Endothelial cell of umbilical vein (primary cell): ENCODE results near the gene CUL2. TPM values are rescaled to one million over a fixed set of nuclear protein-coding genes. Genes with fewer than 3 reads are reported as not detected.

Experiments
- BruUV-seq: library from RNA; stranded (reverse); fragments of 400-500 nt; replicated peaks from 2 replicates; lab custom pipeline; 2021; lab: Mats Ljungman, UMichigan
- CTCF ChIA-PET: fragments of 300-600, 350-600 bp; sonication (Branson Sonifier 250); formaldehyde crosslinking; loops from one replicate; lab custom pipeline; 2021; ENCODE audit warnings: antibody characterized with exemption, inconsistent platforms; lab: Charles Lee
- POLR2A ChIA-PET: fragments of 300-600, 350-600 bp; sonication (Branson Sonifier 250); formaldehyde crosslinking; loops from one replicate; lab custom pipeline; 2021; ENCODE audit warnings: antibody characterized with exemption, inconsistent platforms; lab: Charles Lee
- DNase-seq: peaks from one replicate; pipeline ENCODE4 v3.0.0-alpha.2; 2011; ENCODE audit warnings: low read depth, low spot score
- FAIRE-seq: peaks from 2 replicates; lab custom pipeline; 2011; peaks lifted over from hg19 to GRCh38; lab: Jason Lieb, UNC
- H2AFZ ChIP-seq: 2 replicates; pipeline ENCODE4 v1.6.0; 2012; ENCODE audit warnings: low read depth, low read length, control low read depth, inconsistent platforms
- H3K27ac ChIP-seq: 2 replicates; pipeline ENCODE4 v1.5.1; 2011; ENCODE audit warnings: low read depth, mild to moderate bottlenecking, control low read depth, low read length, moderate library complexity; ENCODE audit not compliant: insufficient read depth
- H3K27me3 ChIP-seq, 2 experiments: 2 replicates each; pipeline versions ENCODE4 v1.6.0 to v1.6.1; 2011; ENCODE audit warnings: low read length in 2 of 2, mixed read lengths in 1 of 2; ENCODE audit not compliant: control insufficient read depth in 2 of 2, insufficient read depth in 2 of 2
- H3K36me3 ChIP-seq, 2 experiments: 2 replicates in 1 of 2; 3 replicates in 1 of 2; pipeline ENCODE4 v1.5.1; 2011; ENCODE audit warnings: low read length in 2 of 2, mild to moderate bottlenecking in 1 of 2, moderate library complexity in 1 of 2; ENCODE audit not compliant: control insufficient read depth in 2 of 2, insufficient read depth in 2 of 2; ENCODE audit errors: extremely low read depth in 1 of 2
- H3K4me1 ChIP-seq: 3 replicates; pipeline ENCODE4 v1.5.1; 2011; ENCODE audit warnings: mild to moderate bottlenecking, low read length; ENCODE audit not compliant: control insufficient read depth, insufficient read depth; ENCODE audit errors: extremely low read depth
- H3K4me2 ChIP-seq: 2 replicates; pipeline ENCODE4 v1.6.1; 2011; ENCODE audit warnings: low read length, control low read depth, mixed read lengths; ENCODE audit not compliant: insufficient read depth
- H3K4me3 ChIP-seq, 3 experiments: fragments of 200-600 bp in 1 of 3; sonication (generic), shearing (Covaris generic) in 1 of 3; replicated peaks in 1 of 3; 2 replicates each; pipeline ENCODE4 v1.5.1; 2011 to 2016; ENCODE audit warnings: control low read depth in 3 of 3, low read length in 3 of 3, mild to moderate bottlenecking in 2 of 3, inconsistent platforms in 1 of 3, low read depth in 1 of 3, moderate library complexity in 1 of 3; ENCODE audit not compliant: insufficient read depth in 1 of 3
- H3K79me2 ChIP-seq: 2 replicates; pipeline ENCODE4 v1.6.0; 2012; ENCODE audit warnings: low read length, inconsistent platforms; ENCODE audit not compliant: control insufficient read depth, insufficient read depth
- H3K9ac ChIP-seq: replicated peaks from 2 replicates; pipeline ENCODE3; 2011; ENCODE audit warnings: low read length, control low read depth; ENCODE audit not compliant: insufficient read depth; ENCODE audit errors: extremely low read depth
- H3K9me1 ChIP-seq: replicated peaks from 3 replicates; pipeline ENCODE4 v1.6.0; 2011; ENCODE audit warnings: mild to moderate bottlenecking, low read length; ENCODE audit not compliant: control insufficient read depth, insufficient read depth; ENCODE audit errors: extremely low read depth
- H3K9me3 ChIP-seq: replicated peaks from 2 replicates; pipeline ENCODE4 v1.5.1; 2012; ENCODE audit warnings: low read length, inconsistent platforms; ENCODE audit not compliant: control insufficient read depth, insufficient read depth
- H4K20me1 ChIP-seq: replicated peaks from 2 replicates; pipeline ENCODE3; 2011; ENCODE audit warnings: mild to moderate bottlenecking, low read length; ENCODE audit not compliant: control insufficient read depth, insufficient read depth; ENCODE audit errors: extremely low read depth
- CTCF ChIP-seq, 2 donors: IDR thresholded peaks; 1 replicate in 1 of 2; 2 replicates in 1 of 2; pipeline ENCODE4 v1.5.1; 2011; ENCODE audit warnings: low read length in 2 of 2, mild to moderate bottlenecking in 2 of 2, moderate library complexity in 2 of 2, control low read depth in 1 of 2, inconsistent platforms in 1 of 2, low read depth in 1 of 2; ENCODE audit not compliant: insufficient read depth in 1 of 2; ENCODE audit errors: extremely low read depth in 1 of 2
- EZH2 ChIP-seq: IDR thresholded peaks from 2 replicates; pipeline ENCODE4 v1.6.1; 2012; ENCODE audit warnings: borderline replicate concordance, low read depth, mild to moderate bottlenecking, moderate library complexity, low read length, inconsistent platforms; ENCODE audit not compliant: severe bottlenecking
- FOS ChIP-seq: IDR thresholded peaks from 2 replicates; pipeline ENCODE4 v1.6.1; 2011; ENCODE audit warnings: mild to moderate bottlenecking, low read length, moderate library complexity, borderline replicate concordance; ENCODE audit not compliant: insufficient read depth
- GATA2 ChIP-seq: IDR thresholded peaks from 2 replicates; pipeline ENCODE4 v1.7.0; 2011; ENCODE audit warnings: low read depth, mild to moderate bottlenecking, moderate library complexity, mixed read lengths, low read length; ENCODE audit not compliant: insufficient read length, insufficient read depth
- JUN ChIP-seq: IDR thresholded peaks from 2 replicates; pipeline ENCODE4 v1.6.1; 2011; ENCODE audit warnings: borderline replicate concordance, low read depth; ENCODE audit not compliant: insufficient read length, insufficient read depth
- MAX ChIP-seq: IDR thresholded peaks from 2 replicates; pipeline ENCODE4 v1.6.1; 2011; ENCODE audit not compliant: insufficient read depth, insufficient read length
- MYC ChIP-seq: IDR thresholded peaks from one replicate; pipeline ENCODE4 v1.6.1; 2011; ENCODE audit warnings: mild to moderate bottlenecking, low read depth, low read length
- POLR2A ChIP-seq: IDR thresholded peaks from 2 replicates; pipeline ENCODE4 v1.6.1; 2012; ENCODE audit warnings: low read depth, mild to moderate bottlenecking, control low read depth, low read length
- POLR2AphosphoS5 ChIP-seq: IDR thresholded peaks from 2 replicates; pipeline ENCODE4 v1.6.1; 2012; ENCODE audit warnings: low read depth, mild to moderate bottlenecking, control low read depth, low read length, moderate library complexity; ENCODE audit not compliant: insufficient read depth
- dilution Hi-C: fragments of 300-500 bp; cut with MboI; formaldehyde crosslinking; loops from one replicate; pipeline ENCODE4 v1.15.0; 2019; ENCODE audit warnings: low sequenced_read_pairs; ENCODE audit not compliant: extremely low pct_ligation_motif_present
- intact Hi-C: fragments of 100-400 bp; cut with micrococcal nuclease; formaldehyde crosslinking; loops from one replicate; pipeline ENCODE4 v1.10.0; 2022
- polyA plus RNA-seq, 4 experiments: library from polyadenylated mRNA; depleted of rRNA in 3 of 4; stranded (reverse) in 3 of 4; unstranded in 1 of 4; fragments of >200 nt; gene quantifications; 2 replicates each; pipeline versions ENCODE4 v1.2.1 to v1.2.3, GENCODE V29; 2011 to 2012; ENCODE audit warnings: missing spikeins in 1 of 4
- total RNA-seq: library from RNA; stranded (reverse); gene quantifications from 2 replicates; pipeline ENCODE4 v1.2.3, GENCODE V29; 2021

CUL2 gene
- total and polyA plus RNA-seq, 2 donors (not counting 3 experiments of a cell fraction or from before 2014, with no cell fraction given), result 11.6 to 45.3 TPM

- Histone ChIP-seq H3K4me2 (peak overlapping the region; percentile 87), H3K36me3 (no peaks in the 10 kb centered on the region), H3K27ac (peak overlapping the region; percentile 66), H3K79me2 (peaks cover 18% of the 10 kb centered on the region), H3K9me1 (no peaks in the 10 kb centered on the region), H3K4me3 (peak overlapping the region in 2 of 3 experiments; percentile 27 to 61), H3K27me3 (no peaks in the 10 kb centered on the region), H2AFZ (peak overlapping the region; percentile 94), H3K4me1 (peaks cover 20% of the 10 kb centered on the region), H3K9ac (peak overlapping the region; percentile 48), H3K9me3 (no peaks in the 10 kb centered on the region), H4K20me1 (no peaks in the 10 kb centered on the region)
- POLR2A ChIA-PET, result interaction anchor here (0.6 to 3.3 kb wide), 3 partner anchors 24 to 293 kb away, joined by 3 to 32 read pairs (median 5); no protein-coding TSS in a partner anchor
- FAIRE-seq, result no peak
- no peak for DNase-seq
- CTCF ChIA-PET, result interaction anchor here (0.6 to 6.2 kb wide), 19 partner anchors 9 to 1653 kb away, joined by 3 to 141 read pairs (median 4); no protein-coding TSS in a partner anchor
- intact Hi-C loops (loop anchor here (1.0 to 10.0 kb wide), 8 partner anchors 36 to 1046 kb away; partner anchors contain the start of genes CCNY and CUL2), dilution Hi-C loops (no loop called here)
- no peak for TF ChIP-seq FOS
- no peak for TF ChIP-seq MAX
- TF ChIP-seq POLR2AphosphoS5, result no peak
- TF ChIP-seq JUN, result no peak
- no peak for TF ChIP-seq POLR2A
- no peak for TF ChIP-seq MYC
- no peak for TF ChIP-seq GATA2
- no peak for TF ChIP-seq EZH2
- TF ChIP-seq CTCF (IDR thresholded peaks at IDR 0.05; ENCODE audit: extremely low read depth in 1 of 2, insufficient read depth in 1 of 2, low read depth in 1 of 2, low read length in 2 of 2), result no peak
- BruUV-seq, result TSS peak; percentile 65
These were observed 36.0 kb upstream of the CUL2 start for GRCh38 chr10:35126062-35126529.
